ENCODE measurements around the gene FAM13A. TPM values are rescaled to one million over a fixed set of nuclear protein-coding genes. Genes with fewer than 3 reads are reported as not detected.

Gene FAM13A
- total and polyA plus RNA-seq, 4 experiments from 2014 or later = 9.6 to 19.7 (median 13.0) TPM

- no peak for DNase-seq
- POLR2A ChIA-PET (ENCODE audit: partially characterized antibody) = no interaction called here
- Histone ChIP-seq H3K4me3 (ENCODE audit: low read length in 2 of 2) (no peak overlapping the region), H3K4me1 (ENCODE audit: insufficient read depth, low read length) (no peaks in the 10 kb centered on the region), H3K27ac (ENCODE audit: low read depth, low read length) (no peak overlapping the region), H3K9me3 (ENCODE audit: control insufficient read depth in 1 of 2, low read length in 2 of 2) (no peaks in the 10 kb centered on the region), H3K27me3 (ENCODE audit: insufficient read depth, low read length) (no peaks in the 10 kb centered on the region), H3K36me3 (ENCODE audit: insufficient read depth, low read length) (no peaks in the 10 kb centered on the region)
- no peak overlapping the region for H3K27ac Mint-ChIP-seq
- no peak overlapping the region for H3K4me3 Mint-ChIP-seq
- H3K4me1 Mint-ChIP-seq = no peaks in the 10 kb centered on the region
- H3K9me3 Mint-ChIP-seq = no peaks in the 10 kb centered on the region
- H3K27me3 Mint-ChIP-seq = no peaks in the 10 kb centered on the region
- CTCF ChIA-PET (ENCODE audit: partially characterized antibody) = no interaction called here
- intact Hi-C loops (cut with micrococcal nuclease) = no loop called here
- H3K36me3 Mint-ChIP-seq = peaks cover 2 to 17% of the 10 kb centered on the region in 2 donors
Measured at GRCh38 chr4:88755454-88755853, 301.5 kb downstream of the FAM13A start.

DNA sequence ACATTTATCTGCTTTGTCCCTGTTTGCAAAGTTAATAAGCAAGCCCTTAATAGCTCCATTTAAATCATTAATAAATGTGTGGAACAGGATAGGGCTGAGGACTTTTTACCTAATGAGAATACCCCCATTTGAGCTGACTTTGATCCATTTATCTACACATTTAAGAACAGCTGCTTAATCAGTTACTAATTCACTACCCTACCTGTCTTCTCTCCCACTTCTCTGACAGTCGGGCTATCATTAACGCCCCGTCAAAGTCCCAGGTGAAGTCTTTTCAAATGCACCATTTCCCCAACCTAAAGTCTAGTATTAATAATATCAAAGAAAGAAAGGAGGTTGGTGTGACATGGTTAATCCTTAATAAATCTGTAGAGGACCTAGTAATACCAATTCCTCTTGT, 302.2 kb downstream of the FAM13A start:
- peaks cover 6 to 22% of the 10 kb centered on the region in 2 donors for H3K36me3 Mint-ChIP-seq
- intact Hi-C loops (cut with micrococcal nuclease) = no loop called here

DNA sequence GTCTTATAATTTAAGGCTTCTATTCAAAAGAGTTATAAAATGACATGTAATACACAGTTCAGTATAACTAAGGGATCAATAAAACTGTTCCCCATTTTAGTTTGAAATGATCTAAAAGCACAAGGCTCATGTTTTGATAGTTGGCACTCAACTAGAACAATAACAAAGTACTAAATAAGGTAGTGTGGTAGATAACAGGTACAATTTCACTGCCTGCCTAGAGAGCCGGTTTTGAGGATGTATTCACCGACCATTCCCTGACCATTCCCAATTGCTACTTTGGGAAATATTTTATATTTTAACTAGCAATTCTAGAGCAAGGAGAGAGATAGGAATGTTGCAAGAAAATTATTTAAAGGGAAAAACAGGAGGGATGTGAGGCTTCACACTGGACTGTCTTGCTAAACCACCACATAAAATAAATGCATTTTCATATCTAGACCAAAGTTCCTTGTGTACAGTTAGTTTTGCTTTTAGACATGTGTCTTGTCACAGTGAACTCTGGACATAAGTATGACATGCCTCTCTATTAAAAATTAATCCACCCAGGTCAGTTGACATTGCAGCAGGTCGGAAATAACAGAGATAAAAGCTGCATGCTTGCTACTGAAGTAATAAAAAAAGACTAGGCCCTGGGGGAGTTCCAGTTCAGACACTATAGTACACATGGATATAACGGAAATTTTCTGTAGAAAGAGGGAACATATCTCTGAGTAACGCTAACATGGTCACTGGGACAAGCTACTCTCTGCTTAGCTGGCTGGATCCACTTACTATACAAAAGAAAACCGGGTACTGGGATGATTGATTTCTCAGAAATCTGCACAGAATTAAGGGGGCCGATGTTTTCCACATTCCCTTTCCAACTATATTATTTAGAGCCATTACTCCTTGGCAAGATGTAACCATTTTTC, 303.1 kb downstream of the FAM13A start:
- intact Hi-C loops (cut with micrococcal nuclease) = no loop called here
- Mint-ChIP-seq H3K4me3 (no peak overlapping the region), H3K27ac (peak overlapping the region in 1 of 7 donors; percentile 73), H3K9me3 (no peaks in the 10 kb centered on the region), H3K27me3 (no peaks in the 10 kb centered on the region), H3K4me1 (no peaks in the 10 kb centered on the region), H3K36me3 (peaks cover 13 to 29% of the 10 kb centered on the region in 2 donors)
- Histone ChIP-seq H3K27me3 (ENCODE audit: insufficient read depth, low read length) (no peaks in the 10 kb centered on the region), H3K36me3 (ENCODE audit: insufficient read depth, low read length) (peaks cover 11% of the 10 kb centered on the region), H3K4me1 (ENCODE audit: insufficient read depth, low read length) (no peaks in the 10 kb centered on the region), H3K4me3 (ENCODE audit: low read length in 2 of 2) (no peak overlapping the region), H3K9me3 (ENCODE audit: control insufficient read depth in 1 of 2, low read length in 2 of 2) (no peaks in the 10 kb centered on the region), H3K27ac (ENCODE audit: low read depth, low read length) (no peak overlapping the region)
- POLR2A ChIA-PET (ENCODE audit: partially characterized antibody) = no interaction called here
- no peak for DNase-seq
- CTCF ChIA-PET (ENCODE audit: partially characterized antibody) = interaction anchor here (0.9 kb wide), 1 partner anchor 20 kb away, joined by 3 read pairs; no protein-coding TSS in a partner anchor

More for the DNA sequence above, 302.2 kb downstream of the FAM13A start:
- Mint-ChIP-seq H3K9me3 (no peaks in the 10 kb centered on the region), H3K27ac (no peak overlapping the region), H3K27me3 (no peaks in the 10 kb centered on the region), H3K4me3 (peak overlapping the region in 1 of 8 donors; percentile 20), H3K4me1 (no peaks in the 10 kb centered on the region)
- H3K4me3 ChIP-seq (ENCODE audit: low read length in 2 of 2) = no peak overlapping the region
- H3K27me3 ChIP-seq (ENCODE audit: insufficient read depth, low read length) = no peaks in the 10 kb centered on the region
- no peak overlapping the region for H3K27ac ChIP-seq (ENCODE audit: low read depth, low read length)
- POLR2A ChIA-PET (ENCODE audit: partially characterized antibody) = no interaction called here
- H3K9me3 ChIP-seq (ENCODE audit: control insufficient read depth in 1 of 2, low read length in 2 of 2) = no peaks in the 10 kb centered on the region
- H3K4me1 ChIP-seq (ENCODE audit: insufficient read depth, low read length) = no peaks in the 10 kb centered on the region
- H3K36me3 ChIP-seq (ENCODE audit: insufficient read depth, low read length) = peaks cover 4% of the 10 kb centered on the region
- DNase-seq = no peak
- CTCF ChIA-PET (ENCODE audit: partially characterized antibody) = interaction anchor here (0.9 kb wide), 1 partner anchor 21 kb away, joined by 3 read pairs; no protein-coding TSS in a partner anchor

GRCh38 chr4:88752754-88753153, 304.2 kb downstream of the FAM13A start:
- H3K27ac ChIP-seq (ENCODE audit: low read depth, low read length) = no peak overlapping the region
- ChIA-PET POLR2A (ENCODE audit: partially characterized antibody) (no interaction called here), CTCF (ENCODE audit: partially characterized antibody) (interaction anchor here (0.9 kb wide), 1 partner anchor 10 kb away, joined by 4 read pairs; no protein-coding TSS in a partner anchor)
- Mint-ChIP-seq H3K27me3 (no peaks in the 10 kb centered on the region), H3K4me3 (no peak overlapping the region), H3K36me3 (peaks cover 22 to 38% of the 10 kb centered on the region in 2 donors), H3K9me3 (no peaks in the 10 kb centered on the region), H3K27ac (no peak overlapping the region), H3K4me1 (no peaks in the 10 kb centered on the region)
- H3K4me3 ChIP-seq (ENCODE audit: low read length in 2 of 2) = no peak overlapping the region
- no peaks in the 10 kb centered on the region for H3K9me3 ChIP-seq (ENCODE audit: control insufficient read depth in 1 of 2, low read length in 2 of 2)
- no peaks in the 10 kb centered on the region for H3K27me3 ChIP-seq (ENCODE audit: insufficient read depth, low read length)
- intact Hi-C loops (cut with micrococcal nuclease) = no loop called here
- H3K4me1 ChIP-seq (ENCODE audit: insufficient read depth, low read length) = no peaks in the 10 kb centered on the region
- peaks cover 15% of the 10 kb centered on the region for H3K36me3 ChIP-seq (ENCODE audit: insufficient read depth, low read length)
- DNase-seq = no peak

DNA sequence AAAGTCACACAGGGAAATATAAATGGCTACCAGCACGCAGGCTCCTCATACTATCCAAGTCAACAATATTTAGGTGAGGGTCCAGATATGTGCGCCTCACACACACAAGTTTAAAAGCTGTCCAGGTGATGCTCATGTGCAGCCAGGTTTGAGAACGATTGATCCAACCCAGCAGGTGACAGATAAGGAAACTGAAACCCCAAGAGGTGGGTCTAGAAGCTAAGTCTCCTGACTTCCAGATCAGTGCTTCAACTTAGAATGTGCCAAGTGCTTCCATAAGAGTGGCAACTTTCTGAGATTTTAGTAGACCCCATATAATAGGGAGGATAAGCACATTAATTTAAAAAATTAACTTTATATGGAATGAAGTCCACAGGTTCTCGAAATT, 304.9 kb downstream of the FAM13A start:
- H3K36me3 Mint-ChIP-seq = peaks cover 28 to 44% of the 10 kb centered on the region in 2 donors
- H3K9me3 Mint-ChIP-seq = no peaks in the 10 kb centered on the region
- no peaks in the 10 kb centered on the region for H3K4me1 ChIP-seq (ENCODE audit: insufficient read depth, low read length)
- ChIA-PET CTCF (ENCODE audit: partially characterized antibody) (no interaction called here), POLR2A (ENCODE audit: partially characterized antibody) (no interaction called here)
- H3K27me3 ChIP-seq (ENCODE audit: insufficient read depth, low read length) = no peaks in the 10 kb centered on the region
- intact Hi-C loops (cut with micrococcal nuclease) = no loop called here
- peaks cover 15% of the 10 kb centered on the region for H3K36me3 ChIP-seq (ENCODE audit: insufficient read depth, low read length)
- H3K4me3 Mint-ChIP-seq = no peak overlapping the region
- no peak for DNase-seq
- no peak overlapping the region for H3K27ac Mint-ChIP-seq
- no peaks in the 10 kb centered on the region for H3K9me3 ChIP-seq (ENCODE audit: control insufficient read depth in 1 of 2, low read length in 2 of 2)
- H3K27me3 Mint-ChIP-seq = no peaks in the 10 kb centered on the region
- H3K4me3 ChIP-seq (ENCODE audit: low read length in 2 of 2) = no peak overlapping the region
- no peak overlapping the region for H3K27ac ChIP-seq (ENCODE audit: low read depth, low read length)
- no peaks in the 10 kb centered on the region for H3K4me1 Mint-ChIP-seq

DNA sequence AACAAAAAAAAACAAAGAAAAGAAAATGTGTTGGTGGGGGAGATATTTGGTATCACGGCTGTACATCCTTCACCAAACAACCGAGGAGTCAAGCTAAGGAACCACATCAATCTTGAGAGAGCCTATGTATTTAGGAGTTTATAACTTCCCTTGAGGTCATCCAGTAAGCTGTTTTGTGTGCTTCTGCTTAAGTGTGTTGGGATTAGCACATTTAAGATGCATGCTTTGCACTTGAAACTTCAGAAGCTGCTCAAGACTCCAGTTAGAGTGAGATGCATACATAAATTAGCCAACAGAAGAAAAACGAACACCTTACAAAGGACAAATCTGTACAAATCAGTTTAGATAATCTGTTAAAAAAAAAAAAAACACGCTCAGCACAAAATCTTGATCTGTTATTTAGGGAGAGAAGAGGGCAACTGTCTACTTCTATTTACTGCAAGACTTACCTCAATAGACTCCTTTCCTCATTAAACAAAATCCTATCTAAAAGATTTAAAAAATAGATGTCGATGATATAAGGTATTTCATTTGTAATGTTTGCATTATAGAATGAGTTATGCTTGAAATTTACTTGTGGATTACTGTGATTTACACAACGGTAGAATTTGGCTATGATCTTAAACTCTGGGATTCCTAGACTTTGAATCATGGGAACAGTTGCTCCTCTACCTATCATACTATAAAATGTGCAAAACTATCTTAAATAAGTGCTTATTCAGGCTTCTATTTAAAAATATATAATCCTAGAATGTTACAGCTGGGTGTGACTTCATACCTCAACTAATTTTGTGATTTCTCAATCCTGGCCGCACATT, 305.5 kb downstream of the FAM13A start:
- no peak overlapping the region for H3K4me3 Mint-ChIP-seq
- Histone ChIP-seq H3K36me3 (ENCODE audit: insufficient read depth, low read length) (peaks cover 15% of the 10 kb centered on the region), H3K27ac (ENCODE audit: low read depth, low read length) (no peak overlapping the region), H3K9me3 (ENCODE audit: control insufficient read depth in 1 of 2, low read length in 2 of 2) (no peaks in the 10 kb centered on the region), H3K4me3 (ENCODE audit: low read length in 2 of 2) (no peak overlapping the region), H3K4me1 (ENCODE audit: insufficient read depth, low read length) (no peaks in the 10 kb centered on the region), H3K27me3 (ENCODE audit: insufficient read depth, low read length) (no peaks in the 10 kb centered on the region)
- intact Hi-C loops (cut with micrococcal nuclease) = no loop called here
- POLR2A ChIA-PET (ENCODE audit: partially characterized antibody) = interaction anchor here (0.6 kb wide), 1 partner anchor 14 kb away, joined by 3 read pairs; no protein-coding TSS in a partner anchor
- DNase-seq = no peak
- peaks cover 34 to 49% of the 10 kb centered on the region in 2 donors for H3K36me3 Mint-ChIP-seq
- no peak overlapping the region for H3K27ac Mint-ChIP-seq
- no peaks in the 10 kb centered on the region for H3K9me3 Mint-ChIP-seq
- CTCF ChIA-PET (ENCODE audit: partially characterized antibody) = interaction anchor here (1.2 kb wide), 1 partner anchor 212 kb away, joined by 3 read pairs; no protein-coding TSS in a partner anchor
- H3K27me3 Mint-ChIP-seq = no peaks in the 10 kb centered on the region
- H3K4me1 Mint-ChIP-seq = no peaks in the 10 kb centered on the region

- peaks cover 15% of the 10 kb centered on the region for H3K36me3 ChIP-seq (ENCODE audit: insufficient read depth, low read length)
- intact Hi-C loops (cut with micrococcal nuclease) = no loop called here
- ChIA-PET POLR2A (ENCODE audit: partially characterized antibody) (no interaction called here), CTCF (ENCODE audit: partially characterized antibody) (interaction anchor here (1.2 kb wide), 1 partner anchor 211 kb away, joined by 3 read pairs; no protein-coding TSS in a partner anchor)
- H3K27me3 ChIP-seq (ENCODE audit: insufficient read depth, low read length) = no peaks in the 10 kb centered on the region
- DNase-seq = no peak
- peaks cover 33 to 49% of the 10 kb centered on the region in 2 donors for H3K36me3 Mint-ChIP-seq
- H3K9me3 ChIP-seq (ENCODE audit: control insufficient read depth in 1 of 2, low read length in 2 of 2) = no peaks in the 10 kb centered on the region
- H3K9me3 Mint-ChIP-seq = no peaks in the 10 kb centered on the region
- no peak overlapping the region for H3K27ac Mint-ChIP-seq
- H3K27ac ChIP-seq (ENCODE audit: low read depth, low read length) = no peak overlapping the region
- H3K4me3 ChIP-seq (ENCODE audit: low read length in 2 of 2) = no peak overlapping the region
- no peak overlapping the region for H3K4me3 Mint-ChIP-seq
- no peaks in the 10 kb centered on the region for H3K4me1 Mint-ChIP-seq
- no peaks in the 10 kb centered on the region for H3K4me1 ChIP-seq (ENCODE audit: insufficient read depth, low read length)
- no peaks in the 10 kb centered on the region for H3K27me3 Mint-ChIP-seq
Measured at GRCh38 chr4:88750369-88750768, 306.6 kb downstream of the FAM13A start.

Data from CD4-positive, alpha-beta memory T cell (primary cell).